IPS-NIHi7 (cell line): Measurements from ENCODE around the gene PITPNC1.
A peak's percentile ranks its signal among the peaks of the same experiment; 100 is the strongest.
"Not testable (repeated sequence)": the region's sequence is repeated elsewhere in the genome, so short reads cannot be mapped to it uniquely, and the experiment has no call there.

Experiments used
- DNase-seq: peaks from one replicate; pipeline ENCODE4 v3.0.0; 2012; ENCODE audit warnings: mixed read lengths; ENCODE audit errors: extremely low spot score

The PITPNC1 gene

GRCh38 chr17:67376737-67377487 is at the start of gene PITPNC1:
PITPNC1 (plus strand) TSS chr17:67377281.
- DNase-seq: peak; percentile 82

DNA sequence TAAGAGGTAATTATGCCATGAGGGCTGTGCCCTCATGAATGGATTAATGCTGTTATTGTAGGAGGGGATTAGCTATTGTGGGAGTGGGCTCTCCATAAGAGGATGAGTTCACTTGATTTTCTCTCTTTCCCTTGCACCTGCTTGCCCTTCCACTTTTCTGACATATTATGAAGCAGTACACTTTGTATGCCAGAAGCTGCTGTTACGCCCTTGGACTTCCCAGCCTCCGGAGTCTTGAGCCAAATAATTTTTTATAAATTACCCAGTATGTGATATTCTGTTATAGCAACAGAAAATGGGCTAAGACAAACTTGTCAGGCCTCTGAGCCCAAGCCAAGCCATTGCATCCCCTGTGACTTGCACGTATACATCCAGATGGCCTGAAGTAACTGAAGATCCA is 49.1 kb upstream of the PITPNC1 start:
- DNase-seq: no peak

DNA sequence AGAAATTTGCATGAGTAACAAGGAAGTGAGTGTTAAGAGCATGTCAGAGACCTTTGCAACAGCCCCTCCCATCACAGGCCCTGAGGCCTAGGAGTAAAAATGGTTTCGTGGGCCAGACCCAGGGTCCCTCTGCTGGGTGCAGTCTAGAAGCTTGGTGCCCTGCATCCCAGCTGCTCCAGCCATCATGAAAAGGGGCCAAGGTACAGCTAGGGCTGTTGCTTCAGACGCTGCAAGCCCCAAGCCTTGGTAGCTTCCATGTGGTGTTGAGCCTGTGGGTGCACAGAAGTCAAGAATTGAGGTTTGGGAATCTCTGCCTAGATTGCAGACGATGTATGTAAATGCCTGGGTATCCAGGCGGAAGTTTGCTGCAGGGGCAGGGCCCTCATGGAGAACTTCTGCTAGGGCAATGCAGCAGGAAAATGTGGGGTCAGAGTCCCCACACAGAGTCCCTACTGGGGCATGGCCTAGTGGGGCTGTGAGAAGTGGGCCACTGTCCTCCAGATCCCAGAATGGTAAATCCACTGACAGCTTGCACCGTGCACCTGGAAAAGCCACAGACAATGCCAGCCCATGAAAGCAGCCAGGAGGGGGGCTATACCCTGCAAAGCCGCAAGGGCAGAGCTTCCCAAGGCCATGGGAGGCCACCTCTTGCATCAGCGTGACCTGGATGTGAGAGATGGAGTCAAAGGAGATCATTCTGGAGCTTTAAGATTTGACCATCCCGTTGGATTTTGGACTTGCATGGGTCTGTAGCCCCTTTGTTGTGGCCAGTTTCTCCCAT is 45.5 kb upstream of the PITPNC1 start:
- not testable (repeated sequence) for DNase-seq

- not testable (repeated sequence) for DNase-seq
These were observed 44.9 kb upstream of the PITPNC1 start for GRCh38 chr17:67332162-67332508.

GRCh38 chr17:67335245-67335835 is 41.7 kb upstream of the PITPNC1 start:
- no peak for DNase-seq

DNA sequence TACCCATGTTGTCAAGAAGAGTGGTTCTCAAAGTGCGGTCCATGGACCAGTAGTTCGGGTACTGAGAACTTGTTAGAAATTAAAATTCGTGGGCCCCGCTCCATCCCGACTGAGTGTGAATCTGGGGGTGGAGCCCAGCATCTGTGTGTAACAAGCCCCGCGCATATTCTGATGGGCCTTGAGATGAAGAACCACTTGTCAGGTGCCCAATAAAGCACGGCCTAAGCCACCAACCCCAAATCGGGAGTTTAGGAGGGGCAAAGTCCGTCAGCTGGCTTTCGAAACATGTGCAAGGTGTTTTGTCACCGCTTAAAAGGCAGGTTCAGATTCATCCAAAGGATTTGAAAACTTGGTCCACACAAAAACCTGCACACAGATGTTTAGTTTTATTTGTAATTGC is 40.2 kb upstream of the PITPNC1 start:
- DNase-seq: no peak

DNA sequence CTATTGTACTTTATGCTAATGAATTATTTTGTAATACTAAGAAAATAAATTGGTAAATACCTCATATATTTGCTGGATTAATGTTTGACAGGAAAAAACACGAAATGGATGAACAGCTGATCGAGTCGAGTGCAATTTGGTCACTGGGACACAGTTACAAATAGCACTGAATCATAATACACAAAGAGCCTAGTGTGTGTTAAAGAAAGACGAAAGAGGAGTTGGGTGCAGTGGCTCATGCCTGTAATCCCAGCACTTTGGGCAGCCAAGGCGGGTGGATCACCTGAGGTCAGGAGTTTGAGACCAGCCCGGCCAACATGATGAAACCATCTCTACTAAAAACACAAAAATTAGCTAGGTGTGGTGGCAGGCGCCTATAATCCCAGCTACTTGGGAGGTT is 38.7 kb upstream of the PITPNC1 start:
- DNase-seq: not testable (repeated sequence)

DNA sequence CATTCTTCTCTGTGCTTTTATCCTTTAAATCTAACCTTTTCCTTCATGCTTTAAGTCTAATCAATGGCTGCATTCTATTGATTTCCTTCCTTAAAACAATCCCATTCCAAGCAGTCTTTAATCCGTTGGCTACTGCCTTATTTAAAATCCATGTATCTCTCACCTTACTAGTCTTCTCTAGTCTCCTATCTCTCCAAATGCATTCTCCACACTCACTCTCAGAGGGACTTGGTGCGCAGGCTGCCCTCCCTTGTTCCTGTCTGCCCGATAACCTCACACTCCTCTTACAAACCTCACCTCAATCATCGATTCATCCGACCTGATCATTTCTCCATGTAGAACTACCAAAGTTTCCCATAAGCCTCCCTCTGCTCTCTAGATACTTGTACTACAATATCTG is 33.8 kb upstream of the PITPNC1 start:
- DNase-seq: no peak

DNA sequence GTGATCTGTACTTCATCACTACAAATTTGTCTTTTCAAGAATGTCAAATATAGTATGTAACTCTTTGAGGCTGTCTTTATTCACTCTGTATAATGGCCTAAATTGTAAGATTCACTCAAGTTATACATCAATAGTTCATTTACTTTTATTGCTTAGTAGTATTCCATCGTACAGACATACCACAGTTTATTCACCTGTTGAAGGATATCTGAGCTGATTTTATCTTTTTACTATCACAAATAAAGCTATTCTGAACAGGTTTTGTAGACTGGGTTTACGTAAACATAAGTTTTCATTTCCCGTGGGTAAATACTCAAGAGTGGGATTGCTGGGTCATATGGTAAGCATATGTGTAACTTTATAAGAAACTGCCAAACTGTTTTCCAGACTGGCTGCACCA is 29.3 kb upstream of the PITPNC1 start:
- DNase-seq: no peak

DNA sequence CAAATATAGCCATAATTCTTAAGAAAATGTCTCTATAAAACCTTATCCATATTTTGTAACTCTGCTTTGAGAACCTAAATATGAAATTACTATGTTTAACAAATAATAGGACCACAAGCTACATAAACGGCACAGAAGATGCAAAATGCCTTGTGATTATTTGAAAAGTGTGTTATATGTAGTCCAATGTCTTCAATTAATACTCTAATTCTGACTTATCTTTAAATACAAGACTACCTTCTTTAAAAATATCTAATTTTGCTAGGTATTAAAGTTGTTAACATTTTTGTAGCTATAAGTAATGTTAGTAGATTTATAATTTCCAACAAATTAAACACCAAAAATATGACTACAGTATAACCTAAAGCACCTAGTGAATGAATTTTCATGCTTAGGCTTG is 27.7 kb upstream of the PITPNC1 start:
- DNase-seq: no peak

- no peak for DNase-seq
These were observed 23.9 kb upstream of the PITPNC1 start for GRCh38 chr17:67353161-67353560.

DNA sequence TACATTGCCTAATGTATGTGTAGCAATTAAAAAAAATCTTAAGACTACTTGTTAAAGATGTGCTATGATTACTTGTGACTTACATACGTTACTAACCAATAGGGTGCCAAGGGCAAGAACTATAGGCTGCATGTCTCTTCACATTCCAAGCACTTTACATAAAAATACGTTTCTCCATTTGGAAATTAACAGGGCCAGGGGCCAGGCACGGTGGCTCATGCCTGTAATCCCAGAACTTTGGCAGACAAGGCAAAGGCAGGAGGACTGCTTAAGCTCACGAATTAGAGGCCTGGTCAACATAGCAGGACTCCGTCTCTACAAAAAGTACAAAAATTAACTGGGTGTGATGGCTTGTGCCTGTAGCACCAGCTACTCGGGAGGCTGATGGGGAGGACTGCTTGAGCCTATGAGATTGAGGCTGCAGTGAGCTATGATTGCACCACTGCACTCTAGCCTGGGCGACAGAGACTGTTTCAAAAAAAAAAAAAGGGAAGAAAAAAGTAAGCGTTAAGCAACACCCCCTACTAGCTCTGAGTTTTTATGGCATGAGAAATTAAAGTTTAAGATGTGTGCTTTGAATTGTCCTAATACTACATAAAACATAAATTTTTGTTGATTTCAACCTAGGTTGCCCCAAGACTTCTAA is 23.0 kb upstream of the PITPNC1 start:
- DNase-seq: no peak

GRCh38 chr17:67358612-67359011 is 18.5 kb upstream of the PITPNC1 start:
- no peak for DNase-seq

DNA sequence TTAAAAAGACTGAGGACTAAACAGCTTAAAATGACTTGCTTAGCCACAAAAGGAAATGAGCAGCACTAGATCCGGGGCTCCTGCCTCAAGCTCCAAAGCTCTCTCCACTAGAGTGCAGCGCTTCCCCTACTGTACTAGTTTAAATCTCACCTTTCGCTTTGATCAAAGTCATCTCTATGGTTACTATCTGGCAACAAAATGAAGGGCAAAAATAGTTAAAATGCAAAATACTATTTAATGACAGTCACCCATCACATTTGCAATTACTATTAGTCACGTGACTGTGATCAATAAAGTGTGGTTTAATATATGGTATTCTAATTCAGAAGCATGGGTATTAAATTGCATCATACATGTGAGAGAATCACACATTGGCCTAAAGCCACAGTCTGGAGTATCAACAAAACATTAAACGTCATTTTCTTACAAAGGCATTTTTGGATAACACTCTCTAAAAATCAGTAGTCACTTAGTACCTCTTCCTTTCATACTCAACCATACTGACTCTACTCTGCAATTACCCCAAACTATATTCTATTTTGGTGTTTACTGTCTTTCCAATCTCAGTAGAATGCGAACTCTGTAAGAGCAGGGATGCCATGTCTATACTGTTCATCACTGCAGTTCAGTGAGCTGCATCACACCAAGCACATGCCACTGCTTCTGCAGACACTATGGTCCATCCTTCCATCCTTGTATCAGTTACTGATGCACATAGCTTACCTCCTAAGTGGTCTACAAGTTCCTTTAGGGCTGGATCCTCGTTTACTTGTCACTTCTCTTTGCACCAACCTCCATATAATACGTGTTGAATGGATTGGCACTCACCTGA is 16.9 kb upstream of the PITPNC1 start:
- DNase-seq: peak; percentile 40

DNA sequence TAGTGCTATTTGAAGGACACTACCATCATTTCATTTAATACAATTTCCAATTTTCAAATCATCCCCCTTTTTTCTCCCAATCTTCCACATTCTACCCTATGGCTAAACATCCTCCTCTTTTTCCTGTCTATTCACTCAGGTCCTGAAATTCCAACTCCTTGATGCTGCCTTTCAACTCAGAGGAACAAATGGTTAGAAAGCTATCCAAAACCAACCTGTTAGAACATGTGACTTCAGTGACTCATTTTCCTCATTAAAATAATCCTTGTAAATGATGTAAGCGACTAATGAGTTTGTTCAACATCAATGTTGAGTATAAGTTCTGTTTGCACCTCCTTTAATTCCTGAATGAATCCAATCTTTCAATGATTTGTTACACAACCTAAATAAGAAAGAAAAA is 16.2 kb upstream of the PITPNC1 start:
- no peak for DNase-seq

DNA sequence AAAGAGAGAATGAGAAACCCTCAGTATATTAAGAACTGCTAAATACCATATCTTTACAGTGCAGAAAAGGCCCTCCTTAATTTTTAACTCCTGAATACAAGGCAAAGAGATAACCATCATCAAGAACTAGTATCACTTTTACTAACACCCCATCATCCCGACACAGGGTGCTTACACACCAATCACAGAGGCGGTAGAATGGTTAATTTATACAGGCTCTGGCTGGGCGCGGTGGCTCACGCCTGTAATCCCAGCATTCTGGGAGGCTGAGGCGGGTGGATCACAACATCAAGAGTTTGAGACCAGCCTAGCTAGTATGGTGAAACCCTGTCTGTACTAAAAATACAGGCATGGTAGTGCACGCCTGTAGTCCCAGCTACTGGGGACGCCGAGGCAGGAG is 14.9 kb upstream of the PITPNC1 start:
- no peak for DNase-seq

GRCh38 chr17:67364847-67365737 is 12.0 kb upstream of the PITPNC1 start:
- DNase-seq: no peak

GRCh38 chr17:67365738-67366192 is 11.3 kb upstream of the PITPNC1 start:
- DNase-seq: no peak

DNA sequence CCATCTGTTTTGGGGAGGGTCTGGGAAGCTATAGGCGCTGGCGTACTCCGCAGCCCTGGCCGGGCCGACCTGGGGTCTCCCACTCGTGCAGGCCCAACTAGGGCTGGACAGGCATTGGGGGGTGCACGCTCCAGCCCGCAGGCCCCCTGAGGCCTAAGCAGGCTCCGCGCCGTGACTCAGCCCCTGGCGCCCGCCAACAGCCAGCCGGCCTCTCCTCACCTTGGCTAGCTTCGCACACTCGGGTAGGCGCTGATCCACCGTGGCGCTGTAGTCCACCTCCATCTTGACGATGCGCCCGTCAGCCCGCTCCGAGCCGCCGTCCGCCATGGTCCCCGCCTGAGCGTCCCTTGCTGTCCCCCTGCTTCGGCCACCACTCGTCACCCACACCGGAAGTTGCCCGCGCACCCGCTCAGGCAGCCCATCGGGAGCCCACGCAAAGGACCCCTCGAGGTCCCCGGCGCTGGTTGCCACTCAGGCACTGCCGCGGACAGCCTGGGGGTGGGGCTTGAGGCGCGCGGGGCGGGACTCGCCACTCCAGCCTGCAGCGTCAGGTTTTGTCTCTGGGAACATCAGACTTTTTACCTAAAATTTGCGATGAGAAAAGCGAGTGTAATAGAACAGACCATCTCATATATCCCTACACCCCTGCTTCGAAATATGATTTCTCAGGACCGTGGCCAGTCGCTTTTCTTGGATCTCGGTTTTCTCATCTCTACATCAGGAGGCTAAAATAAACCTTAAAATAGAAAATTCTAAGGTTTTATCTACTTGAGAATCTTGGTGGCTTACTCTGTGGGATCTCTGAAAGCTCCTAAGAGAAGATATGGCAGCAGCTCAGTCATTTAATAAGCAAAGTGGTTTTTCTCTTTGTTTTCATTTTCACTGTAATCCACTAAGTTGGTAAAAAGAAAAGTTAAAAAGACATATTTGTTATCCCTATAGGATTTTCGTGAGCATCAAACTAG is 10.6 kb upstream of the PITPNC1 start, which contains the start of gene PSMD12:
Gene PSMD12, minus strand, starts transcription at position 385 of the 965 bp plus-strand sequence. Its CDS starts 58 bp downstream, at position 327.
- DNase-seq: peak; percentile 95
